ENCODE results near the gene RCSD1.
"Not testable (repeated sequence)": the region's sequence is repeated elsewhere in the genome, so short reads cannot be mapped to it uniquely, and the experiment has no call there.

The RCSD1 gene

DNA sequence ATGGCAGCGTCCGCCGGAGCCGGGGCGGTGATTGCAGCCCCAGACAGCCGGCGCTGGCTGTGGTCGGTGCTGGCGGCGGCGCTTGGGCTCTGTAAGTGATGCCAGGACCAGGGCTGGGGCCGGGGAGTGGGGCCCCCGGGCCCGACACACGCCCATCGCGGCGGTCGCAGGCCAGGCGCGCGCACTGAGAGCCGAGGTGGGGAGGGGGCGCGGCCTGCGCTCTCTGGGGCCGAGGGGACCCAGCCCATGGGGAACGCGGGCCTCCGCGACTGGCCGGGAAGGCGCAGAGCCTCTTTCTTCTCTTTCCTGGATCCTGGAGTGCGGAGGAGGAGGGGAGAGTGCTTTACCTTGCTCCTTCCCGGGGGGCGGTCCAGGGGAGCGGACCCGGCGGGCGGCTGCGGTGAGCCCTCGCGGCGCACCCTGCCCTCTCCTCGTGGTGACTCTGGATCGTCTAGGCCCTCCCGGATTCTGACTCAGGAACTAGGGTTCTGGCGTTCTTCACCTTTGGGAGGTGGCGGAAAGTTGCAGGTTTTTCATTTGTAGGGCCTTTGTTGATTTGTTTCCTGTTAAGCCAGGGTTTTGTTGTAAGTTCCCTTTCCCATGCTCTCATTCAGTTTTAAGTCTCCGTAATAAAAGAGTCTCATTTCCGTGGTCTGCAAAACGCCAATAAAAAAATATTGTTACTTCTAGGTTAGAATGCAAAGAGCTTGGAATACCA is 92.3 kb downstream of the RCSD1 start:
- peak overlapping the region; percentile 76 for H3K4me3 ChIP-seq (ENCODE audit: low read depth, low read length)

GRCh38 chr1:167722870-167723251 is 92.8 kb downstream of the RCSD1 start:
- peak overlapping the region; percentile 76 for H3K4me3 ChIP-seq (ENCODE audit: low read depth, low read length)
- DNase-seq (ENCODE audit: low read depth), result no peak

More for the DNA sequence above, 92.3 kb downstream of the RCSD1 start:
- DNase-seq (ENCODE audit: low read depth), result no peak

DNA sequence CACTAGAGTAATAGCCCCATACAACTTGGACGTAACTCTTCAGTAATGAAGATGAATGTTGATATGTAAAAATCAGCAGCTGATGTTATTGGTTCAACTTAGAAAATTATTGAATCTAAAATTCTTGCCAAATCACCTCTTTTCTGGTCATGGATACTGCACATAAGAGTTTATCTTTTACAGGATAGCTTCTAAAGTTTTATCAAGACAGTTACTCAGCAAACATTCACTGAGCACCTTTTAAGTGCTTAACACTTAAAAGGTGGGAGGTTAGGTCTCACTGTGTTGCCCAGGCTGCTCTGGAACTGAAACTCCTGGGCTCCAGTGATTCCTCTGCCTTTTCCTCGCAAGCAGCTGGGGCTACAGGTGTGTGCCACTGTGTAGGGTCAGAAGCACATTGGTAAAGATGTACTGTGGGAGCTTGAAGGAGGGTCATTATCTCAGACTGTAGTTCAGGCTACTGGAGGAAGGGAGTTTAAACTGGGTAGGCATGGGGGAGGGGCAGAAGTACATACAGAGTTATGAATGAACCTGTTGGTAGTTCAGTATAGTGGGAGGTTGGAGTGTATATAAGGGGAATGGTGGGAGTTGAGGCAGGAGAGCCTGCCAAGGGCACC is 93.8 kb downstream of the RCSD1 start:
- H3K4me3 ChIP-seq (ENCODE audit: low read depth, low read length), result peak overlapping the region; percentile 76
- DNase-seq (ENCODE audit: low read depth), result no peak

GRCh38 chr1:167726008-167726407 is 96.0 kb downstream of the RCSD1 start:
- H3K4me3 ChIP-seq (ENCODE audit: low read depth, low read length), result no peak overlapping the region
- no peak for DNase-seq (ENCODE audit: low read depth)

DNA sequence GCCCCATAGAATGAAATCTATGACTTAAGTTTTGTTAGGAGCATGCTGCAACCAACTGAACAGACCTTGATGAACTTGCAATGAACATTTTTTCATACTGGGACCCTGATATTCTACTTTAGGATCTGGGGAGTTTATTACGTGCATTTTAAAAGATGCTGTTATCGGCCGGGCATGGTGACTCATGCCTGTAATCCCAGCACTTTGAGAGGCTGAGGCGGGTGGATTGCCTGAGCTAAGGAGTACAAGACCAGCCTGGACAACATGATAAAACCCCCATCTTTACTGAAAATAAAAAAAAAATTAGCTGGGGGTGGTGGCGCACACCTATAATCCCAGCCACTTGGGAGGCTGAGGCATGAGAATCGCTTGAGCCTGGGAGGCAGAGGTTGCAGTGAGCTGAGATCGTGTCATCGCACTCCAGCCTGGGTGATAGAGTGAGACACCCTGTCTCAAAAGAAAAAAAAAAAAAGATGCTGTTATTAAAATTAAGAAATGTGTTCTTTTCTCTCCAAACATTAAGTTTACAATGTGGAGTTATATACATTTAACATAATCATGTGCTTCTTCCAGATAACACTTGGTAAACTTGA is 98.9 kb downstream of the RCSD1 start:
- DNase-seq (ENCODE audit: low read depth), result no peak
- H3K4me3 ChIP-seq (ENCODE audit: low read depth, low read length), result no peak overlapping the region

- no peak for DNase-seq (ENCODE audit: low read depth)
These were observed 104.2 kb downstream of the RCSD1 start for GRCh38 chr1:167734227-167734626.

GRCh38 chr1:167734841-167735240 is 104.8 kb downstream of the RCSD1 start:
- no peak overlapping the region for H3K4me3 ChIP-seq (ENCODE audit: low read depth, low read length)
- no peak for DNase-seq (ENCODE audit: low read depth)

More at GRCh38 chr1:167734227-167734626, 104.2 kb downstream of the RCSD1 start:
- no peak overlapping the region for H3K4me3 ChIP-seq (ENCODE audit: low read depth, low read length)

DNA sequence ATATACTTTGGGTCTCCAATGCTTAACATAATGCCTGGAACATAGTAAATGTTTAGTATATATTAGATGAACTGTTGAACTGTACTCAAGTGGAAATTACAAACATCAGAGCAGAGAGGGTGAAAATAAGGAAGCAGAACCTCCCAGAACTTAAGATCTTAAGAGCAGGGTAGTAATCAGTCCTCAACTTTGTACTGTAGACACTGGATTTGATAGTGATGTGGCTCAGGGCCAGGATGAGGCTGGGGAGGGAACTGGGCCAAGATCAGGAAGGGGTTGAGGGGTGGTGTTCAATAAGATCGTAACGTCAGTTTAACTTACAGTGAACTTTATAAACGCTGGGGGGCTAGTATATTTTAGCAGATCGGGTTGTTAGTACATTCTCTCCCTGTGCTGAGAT is 107.1 kb downstream of the RCSD1 start:
- H3K4me3 ChIP-seq (ENCODE audit: low read depth, low read length), result no peak overlapping the region
- DNase-seq (ENCODE audit: low read depth), result no peak

DNA sequence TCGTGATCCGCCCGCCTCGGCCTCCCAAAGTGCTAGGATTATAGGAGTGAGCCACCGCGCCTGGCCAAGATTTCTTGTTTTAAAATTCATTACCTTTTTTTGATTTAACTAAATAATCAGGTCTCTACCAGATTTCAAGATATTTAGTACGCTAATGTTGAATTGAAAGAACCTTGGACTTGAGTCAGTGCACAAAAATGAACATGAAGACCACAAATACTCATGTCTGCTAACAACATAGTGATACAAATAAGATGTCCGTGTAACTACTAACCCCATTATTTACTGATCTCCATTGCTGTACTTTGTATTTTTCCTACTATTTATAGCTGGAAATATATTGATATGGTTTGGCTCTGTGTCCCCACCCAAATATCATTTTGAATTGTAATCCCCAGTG is 108.1 kb downstream of the RCSD1 start:
- H3K4me3 ChIP-seq (ENCODE audit: low read depth, low read length), result no peak overlapping the region
- DNase-seq (ENCODE audit: low read depth), result no peak

DNA sequence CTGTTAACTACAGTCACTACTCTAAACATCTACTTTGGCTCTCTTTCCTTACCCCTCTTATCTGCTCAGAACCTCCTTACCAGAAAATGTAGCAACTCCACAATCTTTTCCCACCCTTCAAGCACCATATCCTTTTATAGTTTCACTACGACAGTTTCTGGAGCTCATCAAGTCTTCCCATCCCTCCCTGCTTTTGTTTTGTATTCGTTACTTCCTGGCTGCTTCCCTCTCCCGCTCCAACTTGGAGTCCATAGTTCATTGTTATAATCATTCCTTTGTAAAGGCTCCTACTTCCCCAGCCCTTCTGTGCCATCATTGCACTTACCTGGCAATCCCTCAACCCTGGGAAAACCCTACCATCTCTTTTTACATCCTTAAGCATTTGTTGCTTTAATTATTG is 109.7 kb downstream of the RCSD1 start:
- DNase-seq (ENCODE audit: low read depth), result no peak
- H3K4me3 ChIP-seq (ENCODE audit: low read depth, low read length), result no peak overlapping the region

- not testable (repeated sequence) for DNase-seq (ENCODE audit: low read depth); H3K4me3 ChIP-seq (ENCODE audit: low read depth, low read length)
These were observed 111.1 kb downstream of the RCSD1 start for GRCh38 chr1:167741103-167741502.

DNA sequence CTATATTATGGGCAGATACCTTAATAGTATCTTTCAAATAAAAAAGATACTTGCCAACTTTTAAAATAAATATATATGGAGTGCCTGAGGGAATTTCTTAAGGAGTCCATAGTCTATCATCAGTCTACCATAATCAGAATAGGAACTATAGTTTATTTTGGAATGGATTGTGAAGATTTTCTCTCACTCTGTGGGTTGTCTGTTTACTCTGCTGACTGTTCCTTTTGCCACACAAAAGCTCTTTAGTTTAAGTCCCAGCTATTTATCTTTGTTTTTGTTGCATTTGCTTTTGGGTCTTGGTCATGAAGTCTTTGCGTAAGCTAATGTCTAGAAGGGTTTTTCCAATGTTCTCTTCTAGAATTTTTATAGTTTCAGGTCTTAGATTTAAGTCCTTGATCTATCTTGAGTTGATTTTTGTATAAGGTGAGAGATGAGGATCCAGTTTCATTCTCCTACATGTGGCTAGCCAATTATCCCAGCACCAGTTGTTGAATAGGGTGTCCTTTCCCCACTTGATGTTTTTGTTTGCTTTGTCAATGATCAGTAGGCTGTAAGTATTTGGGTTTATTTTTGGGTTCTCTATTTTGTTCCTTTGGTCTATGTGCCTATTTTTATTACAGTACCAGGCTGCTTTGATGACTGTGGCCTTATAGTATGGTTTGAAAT is 112.5 kb downstream of the RCSD1 start:
- not testable (repeated sequence) for H3K4me3 ChIP-seq (ENCODE audit: low read depth, low read length); DNase-seq (ENCODE audit: low read depth)

DNA sequence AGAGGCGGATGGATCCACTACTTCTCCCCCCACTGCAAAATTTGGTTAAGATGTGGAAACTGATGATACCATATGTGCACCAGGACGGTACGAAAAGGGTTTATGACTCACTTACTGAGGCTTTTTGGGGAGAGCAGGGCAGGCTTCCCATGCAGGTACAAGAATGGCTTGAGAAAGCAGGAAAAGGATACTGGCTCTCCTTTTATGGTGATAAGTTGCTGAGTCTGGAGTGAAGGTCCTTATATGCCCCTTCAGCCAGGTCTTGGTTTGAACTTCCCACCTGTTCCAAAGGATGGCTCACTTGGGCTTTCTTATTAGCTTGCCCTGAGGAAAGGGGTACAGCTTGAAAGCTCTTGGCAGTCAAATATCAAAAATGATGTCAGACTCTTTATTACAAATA is 114.9 kb downstream of the RCSD1 start:
- H3K4me3 ChIP-seq (ENCODE audit: low read depth, low read length), result no peak overlapping the region
- no peak for DNase-seq (ENCODE audit: low read depth)

GRCh38 chr1:167746013-167746672 is 116.1 kb downstream of the RCSD1 start:
- no peak for DNase-seq (ENCODE audit: low read depth)
- H3K4me3 ChIP-seq (ENCODE audit: low read depth, low read length), result no peak overlapping the region

GRCh38 chr1:167746988-167747655 is 117.1 kb downstream of the RCSD1 start:
- no peak for DNase-seq (ENCODE audit: low read depth)
- no peak overlapping the region for H3K4me3 ChIP-seq (ENCODE audit: low read depth, low read length)

DNA sequence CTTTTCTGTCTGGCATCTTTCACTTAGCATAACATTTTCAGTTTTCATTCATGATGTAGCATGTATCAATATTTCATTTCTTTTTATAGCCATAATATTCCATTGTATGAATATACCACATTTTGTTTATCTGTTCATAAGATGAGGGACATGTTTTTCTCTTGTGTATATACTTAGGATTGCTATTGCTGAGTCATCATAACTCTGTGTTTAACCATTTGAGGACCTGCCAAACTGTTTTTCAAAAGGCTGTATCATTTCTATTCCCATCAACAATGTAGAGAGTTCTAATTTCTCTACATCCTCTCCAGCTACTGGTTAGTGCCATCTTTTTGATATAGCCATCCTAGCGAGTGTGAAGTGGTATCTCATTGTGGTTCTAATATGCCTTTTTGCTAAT is 118.0 kb downstream of the RCSD1 start:
- H3K4me3 ChIP-seq (ENCODE audit: low read depth, low read length), result no peak overlapping the region
- DNase-seq (ENCODE audit: low read depth), result peak; percentile 4

GRCh38 chr1:167748906-167749305 is 118.9 kb downstream of the RCSD1 start:
- no peak overlapping the region for H3K4me3 ChIP-seq (ENCODE audit: low read depth, low read length)
- DNase-seq (ENCODE audit: low read depth), result no peak

- no peak for DNase-seq (ENCODE audit: low read depth)
- H3K4me3 ChIP-seq (ENCODE audit: low read depth, low read length), result no peak overlapping the region
These were observed 119.7 kb downstream of the RCSD1 start for GRCh38 chr1:167749741-167750140.

DNA sequence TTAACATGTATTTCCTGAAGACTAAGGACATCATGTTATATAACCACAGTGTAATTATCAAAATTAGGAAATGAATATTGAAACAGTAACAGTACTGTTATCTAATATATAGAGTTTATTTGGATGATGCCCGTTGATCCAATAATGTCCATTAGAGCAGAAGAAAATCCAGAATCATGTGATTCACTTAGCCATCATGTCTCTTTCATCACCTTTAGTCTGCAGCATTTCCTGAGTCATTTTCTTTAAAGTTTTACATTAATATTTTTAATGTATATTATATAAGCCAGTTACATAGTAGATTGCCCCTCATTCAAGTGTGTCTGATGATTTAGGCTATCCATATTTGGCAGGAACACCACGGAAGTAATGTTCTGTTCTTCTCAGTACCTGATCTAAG is 120.6 kb downstream of the RCSD1 start:
- no peak for DNase-seq (ENCODE audit: low read depth)
- H3K4me3 ChIP-seq (ENCODE audit: low read depth, low read length), result no peak overlapping the region
